HS-5 (cell line): ENCODE data around the gene SNED1.

Source experiments
- DNase-seq: peaks from one replicate; pipeline ENCODE4 v3.0.0-alpha.2; 2012; ENCODE audit warnings: low read depth

SNED1 gene

DNA sequence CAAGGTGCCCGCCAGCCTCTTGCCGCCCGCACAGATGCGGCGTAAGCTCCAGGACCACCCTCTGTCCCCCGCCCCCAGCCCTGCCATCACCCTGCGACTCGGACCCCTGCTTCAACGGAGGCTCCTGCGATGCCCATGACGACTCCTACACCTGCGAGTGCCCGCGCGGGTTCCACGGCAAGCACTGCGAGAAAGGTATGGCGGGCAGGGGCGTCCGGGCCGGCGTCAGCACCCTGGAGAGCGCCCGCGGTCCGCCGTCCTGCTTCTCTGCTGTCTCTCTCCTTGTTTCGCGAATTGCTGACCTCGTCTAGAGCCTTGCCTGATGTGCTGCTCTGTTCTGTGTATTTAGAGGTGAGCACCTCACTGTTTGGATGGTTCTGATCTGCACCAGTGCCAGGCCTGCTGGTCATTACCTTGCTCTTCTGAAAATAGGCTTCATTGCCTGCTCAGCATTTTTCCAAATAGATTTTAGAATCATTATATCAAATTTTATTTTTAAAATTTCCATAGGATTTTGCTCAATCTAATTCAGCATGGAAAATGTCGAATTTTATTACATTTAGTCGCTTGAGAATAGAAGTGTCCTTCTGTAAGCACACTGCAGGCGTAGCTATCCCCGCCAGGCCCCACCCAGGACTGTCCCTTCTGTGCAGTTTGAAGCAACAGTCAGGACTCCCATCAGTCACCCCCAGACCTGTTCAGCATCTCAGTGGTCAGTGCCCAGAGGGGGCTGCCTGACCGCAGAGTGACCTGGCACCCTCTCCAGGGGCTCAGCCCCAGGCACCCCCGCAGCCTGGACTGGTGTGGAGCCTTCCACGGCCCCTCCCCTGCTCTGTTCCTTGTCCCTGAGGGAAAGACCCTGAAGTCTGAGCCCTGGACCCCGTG is 51.6 kb downstream of the SNED1 start:
- no peak for DNase-seq

DNA sequence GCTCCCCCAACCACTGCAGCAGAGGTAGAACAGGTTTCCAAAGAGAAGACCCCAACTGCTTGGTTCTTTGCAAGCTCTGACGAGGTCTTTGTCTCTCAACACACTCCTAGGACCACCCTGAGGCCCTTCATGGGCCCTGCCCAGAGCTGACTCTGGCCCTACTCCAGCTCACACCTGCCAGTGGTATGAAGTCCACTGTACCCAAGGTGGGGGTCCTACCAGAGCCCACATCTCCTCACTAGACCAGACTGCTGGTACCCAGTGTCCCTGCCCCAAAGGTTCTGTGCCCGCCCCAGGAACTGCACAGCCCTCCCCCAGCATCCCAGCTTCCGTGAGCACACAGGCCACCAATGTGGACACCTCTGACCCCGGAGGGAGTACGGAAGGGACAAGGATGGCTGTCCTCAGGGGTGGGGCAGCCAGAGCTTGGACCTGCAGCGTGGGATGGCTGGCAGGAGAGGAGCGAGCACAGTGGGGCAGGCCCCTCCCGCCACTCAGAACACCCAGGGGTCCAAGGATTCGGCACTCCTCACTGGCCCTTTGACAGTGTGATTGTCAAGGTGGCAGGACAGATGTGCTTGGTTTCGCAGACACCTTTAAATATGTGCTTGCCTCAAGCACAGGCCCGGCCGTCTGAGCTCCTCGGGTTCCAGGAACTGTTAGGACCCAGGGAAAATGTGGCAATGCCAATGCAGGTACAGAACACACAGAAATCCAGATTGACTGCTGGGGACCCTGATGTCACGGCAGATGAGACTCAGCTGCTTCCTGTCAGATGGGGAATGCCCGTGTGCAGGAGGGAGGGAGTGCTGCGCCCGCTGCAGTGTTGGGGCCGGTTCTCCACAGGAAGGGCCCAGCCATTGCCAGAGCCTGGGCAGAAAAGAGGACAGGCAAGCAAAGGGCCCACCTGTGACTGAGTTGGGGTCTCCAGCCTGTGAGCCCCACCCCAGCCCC is 52.5 kb downstream of the SNED1 start:
- no peak for DNase-seq

DNA sequence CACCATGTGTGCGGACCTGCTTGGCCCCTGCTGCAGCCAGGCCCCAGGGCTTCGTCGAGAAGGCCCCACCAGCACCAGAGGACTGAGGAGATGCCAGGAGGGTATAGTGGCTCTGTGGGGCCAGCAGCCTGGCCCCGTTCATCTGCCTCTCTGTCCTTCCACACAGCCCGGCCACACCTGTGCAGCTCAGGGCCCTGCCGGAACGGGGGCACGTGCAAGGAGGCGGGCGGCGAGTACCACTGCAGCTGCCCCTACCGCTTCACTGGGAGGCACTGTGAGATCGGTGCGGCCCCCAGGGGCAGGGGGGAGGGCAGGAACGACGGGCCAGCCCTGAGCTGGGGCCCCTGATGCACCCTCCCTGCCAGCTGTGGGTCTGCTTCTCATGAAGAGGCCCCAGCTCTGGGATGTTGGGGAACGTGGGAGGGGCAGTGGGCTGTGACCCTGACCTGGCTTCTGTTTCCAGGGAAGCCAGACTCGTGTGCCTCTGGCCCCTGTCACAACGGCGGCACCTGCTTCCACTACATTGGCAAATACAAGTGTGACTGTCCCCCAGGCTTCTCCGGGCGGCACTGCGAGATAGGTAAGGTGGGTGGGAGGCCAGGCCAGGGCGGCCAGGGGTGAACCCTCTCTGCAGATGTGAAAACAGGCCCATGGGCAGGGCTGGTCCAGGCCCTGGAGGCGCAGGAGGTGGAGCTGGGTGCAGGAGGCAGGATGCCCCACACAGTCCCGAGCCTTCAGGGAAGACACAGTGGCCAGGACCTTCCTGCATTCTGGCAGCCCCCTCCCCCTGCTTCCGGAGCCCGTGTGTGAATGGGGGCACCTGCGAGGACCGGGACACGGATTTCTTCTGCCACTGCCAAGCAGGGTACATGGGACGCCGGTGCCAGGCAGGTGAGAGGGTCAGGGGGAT is 53.4 kb downstream of the SNED1 start:
- no peak for DNase-seq

DNA sequence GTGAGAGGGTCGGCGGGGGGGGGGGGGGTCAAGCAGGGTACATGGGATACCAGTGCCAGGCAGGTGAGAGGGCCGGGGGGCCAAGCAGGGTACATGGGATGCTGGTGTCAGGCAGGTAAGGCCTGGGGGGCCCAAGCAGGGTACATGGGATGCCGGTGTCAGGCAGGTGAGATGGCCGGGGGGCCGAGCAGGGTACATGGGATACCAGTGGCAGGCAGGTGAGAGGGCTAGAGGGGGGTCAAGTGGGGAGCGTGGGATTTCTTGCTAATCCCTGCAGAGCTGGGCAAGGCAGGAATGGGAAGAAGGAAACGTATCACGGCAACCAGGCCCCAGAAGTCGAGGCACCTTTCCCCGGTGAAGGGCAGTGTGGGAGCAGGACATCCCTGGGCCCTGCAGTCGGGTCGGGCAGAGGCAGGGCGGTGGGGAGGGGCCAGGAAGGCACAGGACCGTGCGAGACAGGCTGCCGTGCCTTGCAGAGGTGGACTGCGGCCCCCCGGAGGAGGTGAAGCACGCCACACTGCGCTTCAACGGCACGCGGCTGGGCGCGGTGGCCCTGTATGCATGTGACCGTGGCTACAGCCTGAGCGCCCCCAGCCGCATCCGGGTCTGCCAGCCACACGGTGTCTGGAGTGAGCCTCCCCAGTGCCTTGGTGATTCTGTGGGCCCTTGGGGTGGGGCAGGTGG is 54.4 kb downstream of the SNED1 start:
- DNase-seq, result no peak

DNA sequence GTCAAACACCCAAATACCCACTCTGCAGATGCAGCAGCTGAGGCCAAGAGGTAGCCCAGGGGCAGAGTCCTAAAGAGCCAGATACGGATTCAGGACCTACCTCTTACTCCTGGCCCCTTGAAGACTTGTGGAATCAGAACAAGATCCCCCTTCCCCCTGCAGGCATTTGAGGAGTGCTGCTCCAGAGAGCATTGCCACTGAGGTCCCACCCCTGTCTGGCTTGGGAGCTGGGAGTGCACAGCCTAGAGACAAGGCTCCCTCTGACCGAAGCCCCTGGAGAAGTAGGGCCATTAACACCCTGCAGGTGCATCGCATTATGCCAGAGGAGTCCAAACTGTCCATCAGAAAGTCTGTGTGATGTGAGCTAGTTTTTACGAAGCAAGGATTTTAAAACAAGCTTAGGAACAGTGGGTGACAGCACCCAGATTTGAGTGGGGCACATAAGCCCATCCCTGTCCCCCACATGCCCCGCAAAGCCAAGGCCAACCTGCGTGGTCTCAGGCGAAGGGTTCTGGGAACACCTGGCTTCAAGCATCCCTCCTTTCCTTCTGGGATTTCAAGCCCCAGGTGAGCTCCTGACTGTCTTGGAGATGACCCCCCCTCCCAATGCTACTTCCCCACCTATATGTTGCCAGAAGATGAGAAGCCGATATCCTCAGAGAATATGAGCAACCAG is 55.3 kb downstream of the SNED1 start:
- DNase-seq, result no peak

DNA sequence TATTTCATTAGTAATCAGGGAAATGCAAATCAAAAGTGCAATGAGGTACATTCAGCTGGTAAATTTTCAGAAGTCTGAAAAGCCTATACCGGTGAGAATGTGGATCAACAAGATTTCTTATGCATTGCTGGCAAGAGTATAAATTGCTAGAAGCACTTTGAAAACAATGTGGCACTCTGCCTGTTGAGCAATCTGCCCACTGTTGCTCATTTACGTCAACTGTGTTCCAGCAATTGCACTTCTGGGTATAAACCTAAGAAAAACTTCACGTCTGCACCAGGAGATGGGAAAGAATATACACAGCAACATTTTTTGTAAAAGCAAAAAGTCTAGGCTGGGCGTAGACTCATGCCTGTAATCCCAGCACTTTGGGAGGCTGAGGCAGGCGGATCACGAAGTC is 62.9 kb downstream of the SNED1 start:
- DNase-seq, result no peak

DNA sequence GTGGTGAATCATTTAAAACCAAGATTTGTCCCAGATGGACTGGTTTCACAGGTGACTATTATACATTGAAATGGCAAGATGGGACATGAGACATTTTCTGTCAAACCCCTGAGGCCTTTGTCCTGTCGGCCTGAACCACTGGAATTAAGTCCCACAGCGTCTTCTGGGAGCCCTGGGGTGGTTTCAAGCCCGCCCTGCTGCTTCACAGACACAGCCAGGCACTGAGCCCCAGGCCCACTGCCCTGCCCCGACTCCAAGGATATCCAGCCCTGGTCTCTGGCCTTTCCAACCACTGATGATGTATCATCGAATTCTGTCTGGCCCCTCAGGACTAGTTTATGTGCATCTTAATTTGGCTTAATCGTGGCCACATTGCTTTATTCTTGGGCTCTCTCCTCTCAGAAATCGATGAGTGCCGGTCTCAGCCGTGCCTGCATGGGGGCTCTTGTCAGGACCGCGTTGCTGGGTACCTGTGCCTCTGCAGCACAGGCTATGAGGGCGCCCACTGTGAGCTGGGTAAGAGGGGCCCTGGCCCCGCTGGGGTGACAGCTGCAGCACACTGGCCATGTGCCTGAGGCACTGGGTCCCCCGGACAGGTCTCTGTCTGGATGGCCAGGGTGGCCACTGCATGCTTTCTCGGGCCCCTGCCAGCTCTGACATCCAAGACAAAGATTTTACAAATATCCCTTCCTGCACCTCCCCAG is 64.1 kb downstream of the SNED1 start:
- DNase-seq, result no peak

DNA sequence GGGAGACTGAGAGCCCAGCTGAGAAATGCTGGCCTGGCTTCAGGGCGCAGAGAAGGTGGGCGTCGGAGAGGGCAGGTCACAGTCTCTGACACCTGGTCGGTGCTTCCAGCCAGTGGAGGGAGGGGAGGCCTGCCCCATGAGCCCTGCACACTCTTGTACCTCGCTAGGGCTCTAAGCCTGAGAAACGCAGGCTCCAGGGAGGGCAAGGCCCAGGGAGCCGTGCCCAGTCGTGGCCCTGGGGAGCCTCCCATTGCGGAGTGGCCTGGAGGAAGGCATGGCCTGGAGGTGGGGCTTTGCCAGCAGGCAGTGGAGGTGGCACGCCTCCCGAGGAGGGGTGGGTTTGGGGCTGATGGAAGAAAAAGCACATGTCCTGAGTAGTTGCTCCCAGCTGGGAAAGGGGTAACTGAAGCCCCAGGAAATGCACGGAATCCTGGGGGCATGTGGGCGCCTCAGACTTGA is 64.7 kb downstream of the SNED1 start:
- DNase-seq, result no peak

DNA sequence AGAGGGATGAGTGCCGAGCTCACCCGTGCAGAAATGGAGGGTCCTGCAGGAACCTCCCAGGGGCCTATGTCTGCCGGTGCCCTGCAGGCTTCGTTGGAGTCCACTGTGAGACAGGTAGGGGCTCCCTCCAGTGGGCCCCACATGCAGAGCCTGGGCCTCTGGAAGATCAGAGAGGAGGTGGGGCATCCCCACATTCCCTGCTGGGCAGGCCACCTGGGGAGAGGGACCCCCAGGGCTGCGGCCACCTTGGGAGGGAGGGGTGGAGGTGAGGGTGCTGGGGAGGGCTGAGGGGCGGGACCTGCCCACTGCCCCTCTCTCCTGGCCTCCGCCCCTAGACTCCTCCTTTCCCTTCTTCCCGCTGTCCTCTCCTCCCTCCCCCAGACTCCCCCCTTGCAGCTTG is 65.2 kb downstream of the SNED1 start:
- DNase-seq, result no peak

DNA sequence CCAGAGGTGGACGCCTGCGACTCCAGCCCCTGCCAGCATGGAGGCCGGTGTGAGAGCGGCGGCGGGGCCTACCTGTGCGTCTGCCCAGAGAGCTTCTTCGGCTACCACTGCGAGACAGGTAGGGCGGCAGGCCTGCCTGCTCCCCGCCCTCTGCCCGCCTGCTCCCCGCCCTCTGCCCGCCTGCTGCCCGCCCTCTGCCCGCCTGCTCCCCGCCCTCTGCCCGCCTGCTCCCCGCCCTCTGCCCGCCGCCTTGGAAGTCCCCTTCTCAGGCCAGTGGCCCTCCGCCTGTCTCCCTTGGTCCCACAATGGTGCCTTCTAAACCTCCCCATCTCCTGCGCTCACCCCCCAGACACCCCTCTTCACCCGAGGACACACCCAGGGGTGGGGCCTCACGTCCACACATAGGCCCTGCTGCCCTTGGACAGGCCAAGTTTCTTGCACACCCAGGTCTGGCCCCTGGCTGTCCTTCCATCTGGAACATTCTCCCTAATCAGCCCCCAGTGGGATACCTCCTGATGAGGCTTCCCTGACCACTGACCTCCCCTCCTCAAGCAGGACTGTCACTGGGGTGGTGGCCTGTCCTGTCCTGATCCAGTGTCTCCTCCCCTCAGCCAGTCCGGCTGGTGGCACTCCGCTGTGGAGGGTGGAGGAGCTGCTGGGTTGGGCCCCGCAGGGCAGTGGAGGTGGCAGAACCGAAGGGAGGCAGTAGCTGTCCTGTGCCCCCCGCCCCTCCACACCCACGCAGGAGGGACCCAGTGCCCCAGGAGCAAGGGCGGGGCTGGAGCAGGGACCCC is 65.8 kb downstream of the SNED1 start:
- DNase-seq, result no peak

DNA sequence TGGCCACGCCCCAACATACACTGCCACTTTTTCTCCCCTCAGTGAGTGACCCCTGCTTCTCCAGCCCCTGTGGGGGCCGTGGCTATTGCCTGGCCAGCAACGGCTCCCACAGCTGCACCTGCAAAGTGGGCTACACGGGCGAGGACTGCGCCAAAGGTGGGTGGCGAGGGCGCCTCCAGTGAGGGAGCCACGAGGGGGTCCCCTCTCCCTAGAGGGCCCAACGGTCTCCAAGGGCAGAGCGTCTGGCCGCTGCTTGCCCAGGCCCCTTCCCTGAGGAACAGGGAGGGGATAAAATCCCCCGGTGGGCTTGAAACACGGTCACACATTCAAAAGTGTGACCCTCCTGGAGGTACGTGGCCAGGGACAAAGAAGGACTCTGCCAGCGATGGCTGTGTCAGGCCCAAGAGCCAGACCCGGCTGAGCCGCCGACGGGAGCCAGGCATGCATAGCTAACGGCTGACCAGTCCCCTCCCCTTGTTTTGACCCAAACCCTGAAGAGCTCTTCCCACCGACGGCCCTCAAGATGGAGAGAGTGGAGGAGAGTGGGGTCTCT is 66.5 kb downstream of the SNED1 start:
- DNase-seq, result no peak

DNA sequence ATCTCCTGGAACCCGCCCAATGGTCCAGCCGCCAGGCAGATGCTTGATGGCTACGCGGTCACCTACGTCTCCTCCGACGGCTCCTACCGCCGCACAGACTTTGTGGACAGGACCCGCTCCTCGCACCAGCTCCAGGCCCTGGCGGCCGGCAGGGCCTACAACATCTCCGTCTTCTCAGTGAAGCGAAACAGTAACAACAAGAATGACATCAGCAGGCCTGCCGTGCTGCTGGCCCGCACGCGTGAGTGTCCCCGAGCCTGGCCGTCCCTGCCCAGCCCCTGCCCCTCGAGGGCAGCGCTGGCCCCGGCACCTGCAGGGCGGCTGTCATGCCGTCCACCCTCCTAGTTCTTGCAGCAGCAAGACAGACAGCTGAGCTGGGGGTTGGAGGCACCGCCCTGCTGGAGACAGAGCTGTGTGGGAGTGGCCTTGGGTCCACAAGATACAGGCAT is 67.0 kb downstream of the SNED1 start:
- no peak for DNase-seq

DNA sequence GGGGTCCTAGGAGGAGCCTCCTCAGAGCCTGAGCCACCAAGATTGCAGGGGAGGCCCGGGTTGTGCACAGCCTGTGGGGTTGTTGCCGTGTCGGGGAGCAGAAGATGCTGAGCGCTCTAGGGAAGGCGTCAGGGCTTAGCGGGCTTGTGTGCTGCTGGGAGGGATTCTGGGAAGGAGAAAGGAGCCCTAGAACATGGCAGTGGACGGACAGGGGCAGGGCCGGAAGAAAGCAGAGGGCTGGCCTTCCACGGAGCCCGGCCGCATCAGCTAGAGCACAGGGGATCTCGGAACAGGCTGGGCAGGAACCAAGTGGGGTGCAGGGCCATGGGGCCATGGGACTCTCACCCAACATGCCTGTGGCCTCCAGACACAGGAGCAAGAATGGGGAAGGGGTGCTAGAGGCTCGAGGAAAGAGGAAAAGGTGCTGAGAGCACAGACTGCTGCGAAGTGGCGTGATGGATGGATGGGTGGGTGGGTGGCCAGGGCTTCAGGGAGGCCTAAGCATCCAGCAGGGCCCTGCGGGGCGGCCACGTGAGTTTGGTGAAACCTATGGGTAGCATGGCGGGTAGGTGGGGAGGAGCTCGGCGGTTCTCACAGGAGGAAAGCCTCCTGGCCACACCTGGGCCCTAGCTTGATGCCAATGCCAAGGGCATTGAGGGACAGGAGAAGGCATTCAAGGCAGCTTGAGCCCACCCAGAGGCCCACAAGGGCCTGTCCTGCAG is 67.9 kb downstream of the SNED1 start:
- no peak for DNase-seq

DNA sequence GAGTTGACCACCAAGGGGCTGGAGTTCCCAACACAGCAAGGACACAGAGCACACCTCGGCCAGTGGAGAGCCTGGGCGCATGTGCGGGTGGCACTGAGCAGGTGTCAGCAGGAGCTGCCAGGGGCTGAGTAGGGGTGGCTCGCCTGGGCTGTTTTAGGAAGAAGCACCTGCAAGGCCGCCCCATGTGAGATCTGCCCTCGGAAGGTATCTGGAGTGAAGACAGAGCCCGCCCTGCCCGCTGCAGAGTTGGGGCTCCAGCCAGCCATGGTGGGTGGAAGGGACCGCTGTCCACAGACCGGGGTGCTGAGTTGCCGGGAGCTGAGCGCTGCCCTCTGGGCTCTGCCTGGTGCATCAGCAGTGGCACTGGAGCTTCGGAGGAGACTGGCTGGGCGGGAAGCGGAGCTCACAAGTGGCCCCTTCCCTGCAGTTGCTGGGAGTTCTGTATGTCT is 68.5 kb downstream of the SNED1 start:
- no peak for DNase-seq

DNA sequence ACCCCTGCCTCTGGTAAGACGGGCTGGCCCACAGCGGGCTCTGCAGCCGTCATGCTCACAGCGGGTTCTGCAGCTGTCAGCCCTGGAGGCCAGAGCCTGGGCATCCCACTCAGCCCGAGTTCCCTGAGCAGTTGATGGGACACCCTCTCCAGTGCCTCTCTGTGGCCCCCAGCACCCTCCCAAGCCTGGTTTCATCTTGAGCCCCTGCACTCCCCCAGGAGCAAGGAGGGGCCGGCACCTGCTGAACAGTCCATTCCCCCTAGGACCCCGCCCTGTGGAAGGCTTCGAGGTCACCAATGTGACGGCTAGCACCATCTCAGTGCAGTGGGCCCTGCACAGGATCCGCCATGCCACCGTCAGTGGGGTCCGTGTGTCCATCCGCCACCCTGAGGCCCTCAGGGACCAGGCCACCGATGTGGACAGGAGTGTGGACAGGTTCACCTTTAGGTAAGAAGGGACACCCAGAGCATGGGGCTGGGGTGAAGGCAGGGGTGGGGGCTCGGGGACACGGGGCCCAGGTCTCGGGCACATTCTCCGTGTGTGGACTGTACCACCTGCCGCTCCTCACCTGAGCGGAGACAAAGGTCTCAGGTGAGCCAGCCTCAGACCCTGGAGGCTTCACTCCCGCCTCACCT is 69.2 kb downstream of the SNED1 start:
- DNase-seq, result no peak

DNA sequence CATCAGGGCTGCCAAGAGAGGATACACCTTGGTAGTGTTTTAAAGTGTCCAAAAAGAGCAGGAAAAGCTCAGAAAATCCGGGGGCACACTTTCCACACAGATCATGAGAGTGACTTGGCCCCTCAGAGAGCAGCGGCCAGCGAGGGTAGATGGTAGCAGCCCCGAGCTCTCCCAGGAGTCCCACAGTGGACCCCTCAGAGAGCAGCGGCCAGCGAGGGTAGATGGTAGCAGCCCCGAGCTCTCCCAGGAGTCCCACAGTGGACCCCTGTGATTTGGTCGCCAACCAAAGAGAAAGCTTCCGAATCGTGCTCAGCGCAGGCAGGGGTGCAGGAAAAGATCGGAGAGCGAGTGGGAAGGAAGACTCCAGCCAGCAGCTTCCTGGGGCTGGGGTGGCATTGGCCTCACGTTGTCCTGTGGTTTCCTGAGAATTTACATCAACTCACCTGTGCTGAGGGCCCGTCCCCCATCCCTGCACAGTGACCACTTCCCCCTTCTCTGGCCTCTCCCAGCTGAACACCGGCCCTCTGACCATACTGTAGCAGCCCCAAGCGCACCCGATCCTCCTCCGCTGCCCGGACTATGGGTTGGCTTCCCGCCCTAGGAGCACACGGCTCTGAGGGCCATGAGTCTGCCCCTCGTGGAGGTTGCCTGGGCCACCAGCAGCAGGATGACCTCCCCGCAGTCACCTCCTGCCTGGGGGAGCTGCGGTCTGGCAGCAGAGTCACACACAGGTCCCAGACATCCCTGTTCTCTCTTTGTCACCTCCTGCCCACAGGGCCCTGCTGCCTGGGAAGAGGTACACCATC is 69.9 kb downstream of the SNED1 start:
- DNase-seq, result no peak
